Prostate gland (tissue), 2 donors: ENCODE measurements around the gene YPEL3. TPM values are rescaled to one million over a fixed set of nuclear protein-coding genes. Genes with fewer than 3 reads are reported as not detected.

Experiments
- DNase-seq: peaks from one replicate; pipeline ENCODE4 v3.0.0-alpha.2; 2019; ENCODE audit warnings: low spot score
- H3K27ac ChIP-seq, 2 donors: fragments of 200-600 bp; sonication (generic); 2 replicates each; pipeline ENCODE4 v1.5.1; 2017 to 2019
- H3K27me3 ChIP-seq: fragments of 200-600 bp; sonication (generic); replicated peaks from 2 replicates; pipeline ENCODE4 v1.5.1; 2019; ENCODE audit not compliant: insufficient read depth
- H3K36me3 ChIP-seq, 2 donors: fragments of 200-600 bp; sonication (generic); 1 replicate in 1 of 2; 2 replicates in 1 of 2; pipeline versions ENCODE4 v1.5.1 to v1.8.1; 2017 to 2019
- H3K4me1 ChIP-seq: fragments of 200-600 bp; sonication (generic); replicated peaks from 2 replicates; pipeline ENCODE4 v1.5.1; 2019
- H3K4me3 ChIP-seq, 2 donors: fragments of 200-600 bp; sonication (generic); 2 replicates each; pipeline ENCODE4 v1.5.1; 2017 to 2019
- H3K9me3 ChIP-seq: fragments of 200-600 bp; sonication (generic); 2 replicates; pipeline ENCODE4 v1.5.1; 2017
- POLR2A ChIP-seq: fragments of 450-650 bp; IDR thresholded peaks from one replicate; pipeline ENCODE4 v1.6.1; 2016; ENCODE audit warnings: antibody characterized with exemption, mild to moderate bottlenecking
- POLR2AphosphoS5 ChIP-seq: sonication (generic); formaldehyde crosslinking; IDR thresholded peaks from one replicate; pipeline ENCODE4 v1.6.1; 2017; ENCODE audit warnings: antibody characterized with exemption
- WGBS: methylation state at CpG from one replicate; pipeline ENCODE4 v1.1.5; 2018; 5-methylcytosine and 5-hydroxymethylcytosine counted together
- intact Hi-C: fragments of 100-400 bp; cut with DNase I; formaldehyde crosslinking; loops from one replicate; pipeline ENCODE4 v1.14.2; 2022
- total RNA-seq, 2 donors: library from RNA; depleted of rRNA; stranded (reverse); fragments of >200 nt; gene quantifications; one replicate each; pipeline ENCODE4 v1.1.0, GENCODE V29; 2016
- TF ChIP-seq, protein P1 (sequence below), 4 experiments: fragments of 200-600 bp in 2 of 4; fragments of 450-650 bp in 2 of 4; sonication (generic) in 2 of 4; IDR thresholded peaks; 1 replicate in 3 of 4; 2 replicates in 1 of 4; pipeline ENCODE4 v1.5.1; 2016 to 2019; ENCODE audit warnings: antibody characterized with exemption in 4 of 4, mild to moderate bottlenecking in 2 of 4, moderate library complexity in 2 of 4

The YPEL3 gene
- total RNA-seq, 2 donors from 2014 or later = 150 to 164 TPM

DNA sequence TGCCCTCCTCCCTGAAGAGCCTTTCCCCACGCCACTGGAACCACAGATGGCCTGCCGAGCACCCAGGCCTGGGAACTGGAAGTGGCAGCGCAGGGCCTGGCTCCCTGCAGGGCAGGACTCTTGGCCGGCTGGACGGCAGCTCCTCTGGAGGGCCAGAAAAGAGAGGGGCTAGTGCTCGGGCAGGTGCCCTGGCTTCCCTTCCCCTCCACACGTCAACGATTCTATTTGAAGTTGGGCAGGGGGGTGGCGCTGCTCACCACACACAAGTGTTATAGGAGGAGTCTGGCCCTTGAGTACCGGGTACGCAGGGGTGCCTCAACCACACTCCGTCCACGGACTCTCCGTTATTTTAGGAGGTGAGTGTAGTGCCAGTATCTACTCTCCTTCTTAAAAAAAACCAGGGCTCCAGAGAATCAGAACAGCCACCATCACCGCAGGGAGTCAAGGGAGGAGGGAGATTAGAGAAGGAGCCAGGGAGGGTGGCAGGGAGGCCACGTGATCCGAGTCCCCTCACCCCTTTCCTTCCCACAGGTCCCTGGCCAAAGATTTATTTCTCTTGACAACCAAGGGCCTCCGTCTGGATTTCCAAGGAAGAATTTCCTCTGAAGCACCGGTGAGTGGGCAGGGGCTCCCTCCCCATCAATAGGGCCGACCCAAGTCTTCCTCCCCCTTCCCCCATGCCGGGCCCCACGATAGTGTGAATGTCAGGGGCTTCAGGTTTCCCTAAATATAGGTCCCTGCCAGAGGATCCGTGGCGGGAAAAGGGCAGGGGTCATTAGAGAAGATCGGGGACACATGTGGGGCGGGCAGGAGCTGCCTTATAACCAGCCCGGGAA is 31.9 kb downstream of the YPEL3 start:
- 4% methylated on average over 27 of the region's 27 CpGs for WGBS
- H3K27me3 ChIP-seq = no peaks in the 10 kb centered on the region
- peak overlapping the region; percentile 86 to 98 for H3K4me3 ChIP-seq
- DNase-seq = peak; percentile 78
- H3K36me3 ChIP-seq = peaks cover 4 to 13% of the 10 kb centered on the region in 2 donors
- TF ChIP-seq POLR2A (peak; percentile 33), POLR2AphosphoS5 (peak; percentile 58)
- TF ChIP-seq, protein P1, sequence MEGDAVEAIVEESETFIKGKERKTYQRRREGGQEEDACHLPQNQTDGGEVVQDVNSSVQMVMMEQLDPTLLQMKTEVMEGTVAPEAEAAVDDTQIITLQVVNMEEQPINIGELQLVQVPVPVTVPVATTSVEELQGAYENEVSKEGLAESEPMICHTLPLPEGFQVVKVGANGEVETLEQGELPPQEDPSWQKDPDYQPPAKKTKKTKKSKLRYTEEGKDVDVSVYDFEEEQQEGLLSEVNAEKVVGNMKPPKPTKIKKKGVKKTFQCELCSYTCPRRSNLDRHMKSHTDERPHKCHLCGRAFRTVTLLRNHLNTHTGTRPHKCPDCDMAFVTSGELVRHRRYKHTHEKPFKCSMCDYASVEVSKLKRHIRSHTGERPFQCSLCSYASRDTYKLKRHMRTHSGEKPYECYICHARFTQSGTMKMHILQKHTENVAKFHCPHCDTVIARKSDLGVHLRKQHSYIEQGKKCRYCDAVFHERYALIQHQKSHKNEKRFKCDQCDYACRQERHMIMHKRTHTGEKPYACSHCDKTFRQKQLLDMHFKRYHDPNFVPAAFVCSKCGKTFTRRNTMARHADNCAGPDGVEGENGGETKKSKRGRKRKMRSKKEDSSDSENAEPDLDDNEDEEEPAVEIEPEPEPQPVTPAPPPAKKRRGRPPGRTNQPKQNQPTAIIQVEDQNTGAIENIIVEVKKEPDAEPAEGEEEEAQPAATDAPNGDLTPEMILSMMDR (IDR thresholded peaks at IDR 0.05) = peak; percentile 21 to 60 (median 44)
- H3K27ac ChIP-seq = peak overlapping the region; percentile 91 to 97
- intact Hi-C loops = loop anchor here (10.0 kb wide), 1 partner anchor 591 kb away; the partner anchor contains the start of genes FBRS and PRR14
- H3K9me3 ChIP-seq = no peaks in the 10 kb centered on the region
- peaks cover 34% of the 10 kb centered on the region for H3K4me1 ChIP-seq

DNA sequence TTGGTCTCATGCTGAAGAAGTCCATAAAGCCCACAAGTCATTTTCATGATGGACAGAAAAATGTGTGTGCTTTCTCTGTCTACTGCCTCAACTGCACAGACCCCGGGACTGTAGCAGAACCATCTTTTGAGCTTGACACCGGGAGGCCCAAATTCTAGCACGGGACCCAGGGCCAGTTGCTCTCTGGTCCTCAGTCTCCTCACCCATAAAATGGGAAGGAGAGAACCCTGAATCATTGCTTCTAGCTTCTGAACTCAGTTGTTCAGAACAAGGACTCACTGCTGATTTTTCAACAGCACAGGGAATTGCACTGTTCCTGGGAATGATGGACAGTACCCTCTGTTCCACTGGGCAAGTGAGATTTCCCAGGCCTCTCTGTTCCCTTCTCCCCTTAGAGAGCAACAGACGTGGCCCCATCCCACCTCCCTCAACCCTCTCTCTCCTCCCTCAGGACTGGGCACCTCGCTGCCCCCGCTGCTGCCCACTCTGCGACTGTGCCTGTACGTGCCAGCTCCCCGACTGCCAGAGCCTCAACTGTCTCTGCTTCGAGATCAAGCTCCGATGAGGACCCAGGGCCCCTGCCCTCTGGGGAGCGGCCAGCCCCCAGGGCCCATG is 32.6 kb downstream of the YPEL3 start:
- Histone ChIP-seq H3K27ac (peak overlapping the region; percentile 91 to 97), H3K36me3 (peaks cover 0 to 6% of the 10 kb centered on the region in 2 donors), H3K4me3 (peak overlapping the region; percentile 86 to 98), H3K4me1 (peaks cover 27% of the 10 kb centered on the region), H3K9me3 (no peaks in the 10 kb centered on the region), H3K27me3 (no peaks in the 10 kb centered on the region)
- DNase-seq = no peak
- TF ChIP-seq, protein P1 (IDR thresholded peaks at IDR 0.05) = no peak
- no peak for TF ChIP-seq POLR2AphosphoS5
- no peak for TF ChIP-seq POLR2A
- intact Hi-C loops = loop anchor here (10.0 kb wide), 1 partner anchor 591 kb away; the partner anchor contains the start of genes FBRS and PRR14
- WGBS = 39% methylated on average over 12 of the region's 12 CpGs

DNA sequence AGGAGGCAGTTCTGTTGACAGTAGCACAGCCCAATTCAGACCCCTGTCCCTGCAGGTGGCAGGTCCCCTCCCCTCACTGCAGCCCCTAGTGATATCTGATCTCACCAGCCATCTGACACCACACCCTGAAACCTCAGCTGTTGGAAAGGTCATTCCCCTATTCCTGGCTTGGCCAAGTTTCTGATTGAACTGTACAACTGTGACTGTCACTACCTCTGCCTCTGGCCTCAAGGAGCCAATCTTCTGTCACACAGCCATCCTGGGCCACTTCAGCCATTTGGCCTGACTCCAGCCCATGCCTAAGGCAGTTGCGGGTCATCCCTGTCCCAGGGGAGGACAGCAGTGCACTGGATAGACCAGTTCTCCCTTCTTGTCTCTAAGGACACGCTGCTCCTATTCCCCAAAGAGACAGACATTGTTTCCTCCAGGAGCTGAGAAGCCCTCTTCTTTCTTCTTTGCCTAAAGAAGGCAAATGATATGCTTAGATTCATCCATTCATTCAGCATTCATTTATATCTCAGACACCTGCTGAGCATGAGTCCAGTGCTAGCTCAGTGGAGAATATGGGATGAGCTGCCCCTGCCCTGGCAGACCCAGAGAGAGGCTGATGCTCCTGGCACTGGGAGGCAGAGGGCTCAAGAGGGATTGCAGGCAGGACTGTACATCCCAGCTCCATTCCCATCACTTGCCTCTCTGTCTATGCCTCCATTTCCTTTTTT is 35.0 kb downstream of the YPEL3 start:
- no peaks in the 10 kb centered on the region for H3K27me3 ChIP-seq
- 24% methylated on average over 2 of the region's 2 CpGs for WGBS
- no peak for TF ChIP-seq POLR2AphosphoS5
- no peak for TF ChIP-seq POLR2A
- TF ChIP-seq, protein P1 (IDR thresholded peaks at IDR 0.05) = no peak
- H3K9me3 ChIP-seq = no peaks in the 10 kb centered on the region
- no peak for DNase-seq
- peaks cover 12% of the 10 kb centered on the region for H3K4me1 ChIP-seq
- no peak overlapping the region for H3K4me3 ChIP-seq
- intact Hi-C loops = loop anchor here (10.0 kb wide), 1 partner anchor 594 kb away; the partner anchor contains the start of genes FBRS and PRR14
- no peaks in the 10 kb centered on the region for H3K36me3 ChIP-seq
- peak overlapping the region; percentile 0 to 4 for H3K27ac ChIP-seq

DNA sequence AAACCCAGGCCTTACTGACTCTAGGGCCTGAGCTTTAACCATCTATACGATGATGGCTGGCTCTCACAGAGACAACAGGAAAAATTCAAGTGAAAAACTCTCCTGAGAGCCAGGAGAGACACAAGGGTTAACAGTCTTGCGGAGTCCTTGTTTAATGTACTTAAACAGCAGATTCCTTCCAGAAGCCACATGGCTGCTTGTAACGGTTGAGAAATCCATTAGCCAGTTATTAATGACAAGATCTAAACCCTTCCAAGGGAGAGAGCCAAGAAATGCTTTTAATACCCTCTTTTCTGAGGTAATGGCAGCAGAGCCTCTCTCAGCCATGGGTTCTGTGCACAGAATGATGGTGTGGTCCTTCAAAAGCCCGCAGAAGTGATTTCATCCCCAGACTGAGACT is 35.7 kb downstream of the YPEL3 start:
- intact Hi-C loops = loop anchor here (10.0 kb wide), 1 partner anchor 594 kb away; the partner anchor contains the start of genes FBRS and PRR14
- H3K4me1 ChIP-seq = peaks cover 12% of the 10 kb centered on the region
- H3K27ac ChIP-seq = peak overlapping the region in 1 of 2 donors; percentile 4
- 64% methylated on average over 4 of the region's 4 CpGs for WGBS
- no peaks in the 10 kb centered on the region for H3K36me3 ChIP-seq
- no peak overlapping the region for H3K4me3 ChIP-seq
- DNase-seq = no peak
- no peaks in the 10 kb centered on the region for H3K27me3 ChIP-seq
- no peak for TF ChIP-seq POLR2AphosphoS5
- TF ChIP-seq POLR2A = no peak
- TF ChIP-seq, protein P1 (IDR thresholded peaks at IDR 0.05) = no peak
- no peaks in the 10 kb centered on the region for H3K9me3 ChIP-seq
